SU-DHL-6 (cell line): ENCODE results near the gene M1AP.

Experiments used
- CTCF ChIP-seq: fragments of 200-600 bp; sonication (generic); IDR thresholded peaks from one replicate; pipeline ENCODE4 v1.5.1; 2017; ENCODE audit warnings: antibody characterized with exemption, mild to moderate bottlenecking, low read length, moderate library complexity; ENCODE audit not compliant: insufficient read depth, poor library complexity, severe bottlenecking
- EZH2phosphoT487 ChIP-seq: fragments of 200-600 bp; sonication (generic), shearing (Covaris generic); conservative IDR thresholded peaks from 2 replicates; pipeline ENCODE4 v1.6.1; 2018; ENCODE audit warnings: mild to moderate bottlenecking, antibody characterized with exemption, low read length, moderate library complexity, mixed read lengths

GRCh38 chr2:74511104-74511989 is 136.8 kb downstream of the M1AP start:
- no peak for TF ChIP-seq CTCF
- TF ChIP-seq EZH2phosphoT487: no peak
